ENCODE results near the gene KDM5A. TPM values are rescaled to one million over a fixed set of nuclear protein-coding genes. Genes with fewer than 3 reads are reported as not detected.

KDM5A gene
- total and polyA plus RNA-seq, 10 of the 15 experiments (the other 5 are each of a cell fraction or from before 2014, with no cell fraction given): 9.0 to 59.9 (median 27.7) TPM

DNA sequence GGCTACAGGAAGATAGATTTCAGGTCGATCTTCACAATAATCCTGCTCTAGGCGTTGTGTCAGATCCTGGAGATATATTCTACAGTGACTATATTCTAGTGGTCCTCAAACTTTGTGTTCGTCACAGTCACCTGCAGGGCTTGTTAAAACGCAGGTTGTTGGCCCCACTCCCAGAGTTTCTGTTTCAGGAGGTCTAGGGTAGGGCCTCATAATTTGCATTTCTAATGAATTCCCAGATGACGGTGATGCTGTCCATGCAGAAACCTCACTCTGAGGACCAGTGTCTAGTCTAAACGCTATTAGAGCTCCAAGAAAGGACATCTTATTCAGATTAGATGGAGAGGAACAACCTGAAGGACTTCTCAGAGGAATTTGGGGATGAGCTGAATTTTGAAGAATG is 113.3 kb downstream of the KDM5A start:
- WGBS (ENCODE audit: insufficient coverage, insufficient replicate concordance, low lambda C conversion rate, missing lambda C conversion rate): 43% methylated on average over 6 of the region's 6 CpGs
- no peaks in the 10 kb centered on the region; the same call in 1 of the 2 replicates for H4K20me1 ChIP-seq (ENCODE audit: control insufficient read depth, insufficient read depth)
- no peaks in the 10 kb centered on the region; the same call in 2 of the 3 replicates for H3K9me3 ChIP-seq (replicated peaks; ENCODE audit: control insufficient read depth, insufficient read depth, low read length)
- H3K4me2 ChIP-seq (ENCODE audit: control insufficient read depth, insufficient read depth): no peak overlapping the region
- no peaks in the 10 kb centered on the region for H3K79me2 ChIP-seq (ENCODE audit: control insufficient read depth, insufficient read depth, low read length)
- FAIRE-seq: no peak
- intact Hi-C loops (cut with micrococcal nuclease; ENCODE audit: unreplicated experiment): loop anchor here (1.0 kb wide), 1 partner anchor 8 kb away; no protein-coding TSS in a partner anchor
- ChIA-PET RAD21 (ENCODE audit: unreplicated experiment) (no interaction called here), CTCF (no interaction called here), POLR2A (no interaction called here), SMC1A (ENCODE audit: uncharacterized antibody, unreplicated experiment) (interaction anchor here (2.6 kb wide), 1 partner anchor 9 kb away, joined by 11 read pairs; no protein-coding TSS in a partner anchor)
- no peak overlapping the region for H2AFZ ChIP-seq (ENCODE audit: control insufficient read depth, low read depth, low read length)
- no peak overlapping the region for H3K4me3 ChIP-seq
- H3K27ac ChIP-seq (ENCODE audit: control insufficient read depth, insufficient read depth): no peak overlapping the region
- ATAC-seq: no peak
- peaks cover 6% of the 10 kb centered on the region; the same call in 1 of the 2 replicates for H3K4me1 ChIP-seq (ENCODE audit: control insufficient read depth, insufficient read depth, low read length)
- BruUV-seq (replicated peaks): no TSS peak
- 0 out of 4 replicates have a peak, but pooled peaks cover 0 to 3% of the 10 kb centered on the region in 2 experiments for H3K36me3 ChIP-seq (ENCODE audit: control insufficient read depth in 2 of 2, insufficient read depth in 2 of 2, low read length in 1 of 2)
- TF ChIP-seq RBBP5 (conservative IDR thresholded peaks at IDR 0.05) (no peak), PML (IDR thresholded peaks at IDR 0.05; ENCODE audit: low read length) (no peak), KDM1A (IDR thresholded peaks at IDR 0.05; ENCODE audit: borderline replicate concordance) (no peak), SREBF1 (IDR thresholded peaks at IDR 0.05; ENCODE audit: low read length) (no peak), FOS (IDR thresholded peaks at IDR 0.05; ENCODE audit: borderline replicate concordance, extremely low read depth, insufficient read length) (no peak), HDAC2 (IDR thresholded peaks at IDR 0.05) (no peak), ZNF384 (IDR thresholded peaks at IDR 0.05; ENCODE audit: borderline replicate concordance, low read depth, low read length) (no peak), SMC3 (IDR thresholded peaks at IDR 0.05; ENCODE audit: borderline replicate concordance, low read length) (no peak), ETV6 (conservative IDR thresholded peaks at IDR 0.05 in 1 of 2, IDR thresholded peaks at IDR 0.05 in 1 of 2; ENCODE audit: borderline replicate concordance in 1 of 2, low read depth in 1 of 2) (no peak), TCF3 (IDR thresholded peaks at IDR 0.05; ENCODE audit: borderline replicate concordance, insufficient read depth, low read depth, low read length) (no peak), STAT1 (conservative IDR thresholded peaks at IDR 0.05) (no peak), ZNF217 (IDR thresholded peaks at IDR 0.05) (no peak)
- TF ChIP-seq, protein P1, sequence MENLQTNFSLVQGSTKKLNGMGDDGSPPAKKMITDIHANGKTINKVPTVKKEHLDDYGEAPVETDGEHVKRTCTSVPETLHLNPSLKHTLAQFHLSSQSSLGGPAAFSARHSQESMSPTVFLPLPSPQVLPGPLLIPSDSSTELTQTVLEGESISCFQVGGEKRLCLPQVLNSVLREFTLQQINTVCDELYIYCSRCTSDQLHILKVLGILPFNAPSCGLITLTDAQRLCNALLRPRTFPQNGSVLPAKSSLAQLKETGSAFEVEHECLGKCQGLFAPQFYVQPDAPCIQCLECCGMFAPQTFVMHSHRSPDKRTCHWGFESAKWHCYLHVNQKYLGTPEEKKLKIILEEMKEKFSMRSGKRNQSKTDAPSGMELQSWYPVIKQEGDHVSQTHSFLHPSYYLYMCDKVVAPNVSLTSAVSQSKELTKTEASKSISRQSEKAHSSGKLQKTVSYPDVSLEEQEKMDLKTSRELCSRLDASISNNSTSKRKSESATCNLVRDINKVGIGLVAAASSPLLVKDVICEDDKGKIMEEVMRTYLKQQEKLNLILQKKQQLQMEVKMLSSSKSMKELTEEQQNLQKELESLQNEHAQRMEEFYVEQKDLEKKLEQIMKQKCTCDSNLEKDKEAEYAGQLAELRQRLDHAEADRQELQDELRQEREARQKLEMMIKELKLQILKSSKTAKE (IDR thresholded peaks at IDR 0.05; ENCODE audit: low read depth, poor library complexity, severe bottlenecking): no peak
- TF ChIP-seq, protein P2, sequence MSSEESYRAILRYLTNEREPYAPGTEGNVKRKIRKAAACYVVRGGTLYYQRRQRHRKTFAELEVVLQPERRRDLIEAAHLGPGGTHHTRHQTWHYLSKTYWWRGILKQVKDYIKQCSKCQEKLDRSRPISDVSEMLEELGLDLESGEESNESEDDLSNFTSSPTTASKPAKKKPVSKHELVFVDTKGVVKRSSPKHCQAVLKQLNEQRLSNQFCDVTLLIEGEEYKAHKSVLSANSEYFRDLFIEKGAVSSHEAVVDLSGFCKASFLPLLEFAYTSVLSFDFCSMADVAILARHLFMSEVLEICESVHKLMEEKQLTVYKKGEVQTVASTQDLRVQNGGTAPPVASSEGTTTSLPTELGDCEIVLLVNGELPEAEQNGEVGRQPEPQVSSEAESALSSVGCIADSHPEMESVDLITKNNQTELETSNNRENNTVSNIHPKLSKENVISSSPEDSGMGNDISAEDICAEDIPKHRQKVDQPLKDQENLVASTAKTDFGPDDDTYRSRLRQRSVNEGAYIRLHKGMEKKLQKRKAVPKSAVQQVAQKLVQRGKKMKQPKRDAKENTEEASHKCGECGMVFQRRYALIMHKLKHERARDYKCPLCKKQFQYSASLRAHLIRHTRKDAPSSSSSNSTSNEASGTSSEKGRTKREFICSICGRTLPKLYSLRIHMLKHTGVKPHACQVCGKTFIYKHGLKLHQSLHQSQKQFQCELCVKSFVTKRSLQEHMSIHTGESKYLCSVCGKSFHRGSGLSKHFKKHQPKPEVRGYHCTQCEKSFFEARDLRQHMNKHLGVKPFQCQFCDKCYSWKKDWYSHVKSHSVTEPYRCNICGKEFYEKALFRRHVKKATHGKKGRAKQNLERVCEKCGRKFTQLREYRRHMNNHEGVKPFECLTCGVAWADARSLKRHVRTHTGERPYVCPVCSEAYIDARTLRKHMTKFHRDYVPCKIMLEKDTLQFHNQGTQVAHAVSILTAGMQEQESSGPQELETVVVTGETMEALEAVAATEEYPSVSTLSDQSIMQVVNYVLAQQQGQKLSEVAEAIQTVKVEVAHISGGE (CRISPR knock-in tag; IDR thresholded peaks at IDR 0.05): no peak
- TF ChIP-seq, protein P3, sequence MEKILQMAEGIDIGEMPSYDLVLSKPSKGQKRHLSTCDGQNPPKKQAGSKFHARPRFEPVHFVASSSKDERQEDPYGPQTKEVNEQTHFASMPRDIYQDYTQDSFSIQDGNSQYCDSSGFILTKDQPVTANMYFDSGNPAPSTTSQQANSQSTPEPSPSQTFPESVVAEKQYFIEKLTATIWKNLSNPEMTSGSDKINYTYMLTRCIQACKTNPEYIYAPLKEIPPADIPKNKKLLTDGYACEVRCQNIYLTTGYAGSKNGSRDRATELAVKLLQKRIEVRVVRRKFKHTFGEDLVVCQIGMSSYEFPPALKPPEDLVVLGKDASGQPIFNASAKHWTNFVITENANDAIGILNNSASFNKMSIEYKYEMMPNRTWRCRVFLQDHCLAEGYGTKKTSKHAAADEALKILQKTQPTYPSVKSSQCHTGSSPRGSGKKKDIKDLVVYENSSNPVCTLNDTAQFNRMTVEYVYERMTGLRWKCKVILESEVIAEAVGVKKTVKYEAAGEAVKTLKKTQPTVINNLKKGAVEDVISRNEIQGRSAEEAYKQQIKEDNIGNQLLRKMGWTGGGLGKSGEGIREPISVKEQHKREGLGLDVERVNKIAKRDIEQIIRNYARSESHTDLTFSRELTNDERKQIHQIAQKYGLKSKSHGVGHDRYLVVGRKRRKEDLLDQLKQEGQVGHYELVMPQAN (conservative IDR thresholded peaks at IDR 0.05): no peak
- H3K27me3 ChIP-seq (replicated peaks in 1 of 2; ENCODE audit: control insufficient read depth in 2 of 2, insufficient read depth in 2 of 2, low read length in 1 of 2): no peaks in the 10 kb centered on the region
- H3K9ac ChIP-seq (ENCODE audit: control insufficient read depth, insufficient read depth, low read length): no peak overlapping the region
- in situ Hi-C loops (cut with MboI): no loop called here
- no peak for DNase-seq (ENCODE audit: low read depth, low spot score)
